ENCODE measurements around the gene DMRT2.

The DMRT2 gene

DNA sequence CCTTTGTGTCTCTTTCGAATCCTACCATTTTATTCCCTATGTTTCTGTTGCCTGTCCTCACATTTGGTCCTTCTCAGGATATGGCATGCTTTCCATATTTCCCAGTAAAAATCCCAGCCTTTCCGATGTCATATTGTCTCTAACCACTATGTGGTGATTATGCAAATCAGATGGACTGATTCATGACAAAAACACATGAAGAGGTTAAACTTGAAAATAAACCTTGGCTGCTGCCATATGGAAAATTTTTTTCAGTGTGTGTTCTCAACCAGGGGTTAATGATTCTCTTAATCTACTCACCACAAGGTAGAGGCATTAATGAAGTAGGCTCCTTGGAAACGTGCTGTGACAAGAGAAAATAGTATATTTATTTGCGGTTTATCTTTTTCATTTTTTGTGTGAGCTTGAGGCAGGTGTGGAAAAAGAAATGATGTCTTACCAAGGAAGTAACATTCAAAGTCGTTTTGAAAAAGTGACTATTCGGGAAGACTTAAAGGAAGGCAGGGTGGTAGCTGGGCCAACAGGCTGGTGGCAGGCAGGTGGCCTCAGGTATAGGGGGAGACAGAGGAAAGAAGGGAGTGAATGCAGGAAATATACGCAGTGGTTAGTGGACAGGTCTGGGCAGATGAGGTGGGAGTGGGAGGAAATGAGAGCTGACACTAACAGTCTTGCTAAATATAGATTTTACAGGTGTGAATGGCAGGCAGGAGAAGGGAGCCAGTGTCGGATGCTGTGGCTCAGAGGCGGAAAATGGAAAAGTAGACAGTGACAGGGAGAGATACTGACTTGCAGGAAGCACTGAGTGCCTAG, 46.2 kb downstream of the DMRT2 start:
- no peak for DNase-seq

DNA sequence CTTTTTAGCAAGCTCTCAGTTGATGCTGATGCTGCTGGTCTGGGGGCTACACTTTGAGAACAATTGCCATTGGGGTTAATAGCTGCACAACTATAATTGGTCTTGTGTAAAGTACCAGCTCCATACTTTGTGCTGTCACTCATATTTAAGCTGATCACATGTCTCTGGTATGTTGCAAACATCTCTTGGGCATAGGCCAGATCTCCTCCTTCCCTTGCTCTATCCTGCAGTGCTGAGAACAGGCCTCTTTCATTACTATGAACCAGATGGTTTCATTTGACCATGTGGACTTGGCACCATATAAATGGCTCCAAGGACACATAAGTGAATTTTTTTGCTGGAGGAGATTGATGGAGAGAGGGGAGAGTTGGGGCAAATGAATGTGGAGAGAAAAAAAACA, 48.4 kb downstream of the DMRT2 start:
- no peak for DNase-seq

DNA sequence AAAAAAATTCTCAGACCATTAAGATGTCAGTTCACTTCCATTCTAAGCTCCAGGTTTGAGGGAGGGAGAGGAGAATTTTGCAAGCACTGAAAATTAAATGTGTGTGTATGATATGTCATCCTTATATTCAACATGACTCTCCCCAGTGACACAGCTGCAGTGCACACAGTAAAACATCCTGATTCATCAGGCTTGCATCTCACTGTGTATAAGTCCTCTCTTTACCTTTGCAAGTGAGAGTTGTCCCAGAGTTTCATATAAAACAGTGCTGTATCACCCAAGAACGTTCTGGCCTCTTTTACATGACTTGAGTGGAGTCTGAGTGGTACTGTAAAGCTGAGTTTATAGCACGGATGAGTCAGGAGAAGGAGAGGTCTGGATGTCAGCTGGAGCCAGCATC, 50.0 kb downstream of the DMRT2 start:
- DNase-seq: no peak

DNA sequence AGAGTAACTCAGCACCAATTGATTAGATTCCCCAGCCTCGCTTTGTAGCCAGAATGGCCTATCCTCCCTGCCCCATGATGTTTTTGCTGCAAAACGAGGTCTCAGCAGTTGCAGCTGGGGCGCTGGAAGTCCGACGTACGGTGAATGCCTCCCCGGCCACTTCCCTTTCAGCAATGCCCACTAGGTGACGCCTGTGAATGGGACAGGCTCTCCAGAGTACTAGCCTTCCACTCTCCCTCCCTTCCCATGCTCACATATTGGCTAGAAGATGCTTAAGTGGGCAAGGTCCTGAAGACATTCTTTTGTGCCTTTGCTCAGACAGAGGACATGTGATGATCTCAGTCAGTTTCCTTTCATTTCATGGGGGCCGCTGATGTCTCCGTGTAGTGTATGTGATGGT, 50.8 kb downstream of the DMRT2 start:
- peak; percentile 68 for DNase-seq

DNA sequence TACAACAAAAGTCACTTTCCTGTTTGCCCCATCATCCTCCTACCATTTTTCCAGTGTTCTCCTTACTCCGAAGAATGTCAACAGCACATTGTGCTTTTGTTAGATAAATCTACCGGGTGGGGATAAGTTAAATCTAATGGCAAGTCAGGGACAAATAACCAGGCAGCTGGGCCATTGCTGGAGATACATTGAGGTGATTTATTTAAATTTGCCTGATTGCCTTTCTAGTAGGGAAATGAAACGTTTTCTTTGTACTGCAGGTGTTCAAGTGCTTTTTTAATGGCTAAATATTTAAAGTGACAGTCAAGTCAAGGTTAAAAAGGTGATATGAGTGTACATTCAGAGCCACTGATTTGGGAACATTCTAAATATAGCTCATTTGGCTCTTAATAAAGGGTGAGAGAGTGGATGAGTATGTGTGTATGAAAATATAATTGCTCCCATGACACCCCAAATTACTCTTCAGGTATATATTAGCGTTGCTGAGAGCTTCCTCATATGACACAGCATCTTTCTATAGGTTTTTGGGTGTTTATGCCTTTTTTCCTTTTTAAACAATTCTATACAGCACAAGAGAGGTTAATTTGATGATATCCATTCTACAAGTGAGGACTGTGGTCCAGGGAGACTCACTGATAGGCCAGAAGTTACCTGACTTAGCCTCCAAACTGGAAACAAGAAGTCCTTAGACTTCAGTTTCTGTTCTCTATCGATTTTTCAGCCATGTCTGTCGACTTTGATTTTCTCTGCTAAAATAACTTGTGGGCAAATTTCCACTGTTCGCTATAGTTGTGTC, 51.9 kb downstream of the DMRT2 start:
- DNase-seq: no peak

DNA sequence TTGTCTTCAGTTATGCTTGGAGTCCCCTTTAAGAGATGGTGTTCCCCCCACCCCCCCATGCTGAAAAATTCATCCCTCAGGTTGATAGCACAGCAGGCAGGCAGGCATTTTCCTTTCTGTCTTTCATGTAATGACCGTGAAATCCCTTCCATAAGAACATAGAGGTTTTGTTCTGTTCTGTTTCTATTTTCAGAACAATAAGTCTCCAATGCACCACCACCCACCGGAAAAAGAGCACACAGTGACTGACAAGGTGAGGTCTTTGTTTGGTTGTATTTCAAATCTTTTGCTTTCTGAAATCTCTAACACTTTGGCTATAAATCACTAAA, 52.4 kb downstream of the DMRT2 start:
- no peak for DNase-seq
